Stimulated activated CD4-positive, alpha-beta T cell treated with anti-CD3 and anti-CD28 coated beads, Interleukin-12 subunit alpha, Interleukin-12 subunit beta, amount 100 ng/mL, for 48 hours (primary cell): Measurements from ENCODE around the gene CCSER1.
"Not testable (repeated sequence)": the region's sequence is repeated elsewhere in the genome, so short reads cannot be mapped to it uniquely, and the experiment has no call there.

ENCODE experiments used
- DNase-seq, 3 donors: peaks; one replicate each; pipeline ENCODE4 v3.0.0-alpha.2; 2020; ENCODE audit warnings: low read depth in 2 of 3, low spot score in 1 of 3

CCSER1 gene

DNA sequence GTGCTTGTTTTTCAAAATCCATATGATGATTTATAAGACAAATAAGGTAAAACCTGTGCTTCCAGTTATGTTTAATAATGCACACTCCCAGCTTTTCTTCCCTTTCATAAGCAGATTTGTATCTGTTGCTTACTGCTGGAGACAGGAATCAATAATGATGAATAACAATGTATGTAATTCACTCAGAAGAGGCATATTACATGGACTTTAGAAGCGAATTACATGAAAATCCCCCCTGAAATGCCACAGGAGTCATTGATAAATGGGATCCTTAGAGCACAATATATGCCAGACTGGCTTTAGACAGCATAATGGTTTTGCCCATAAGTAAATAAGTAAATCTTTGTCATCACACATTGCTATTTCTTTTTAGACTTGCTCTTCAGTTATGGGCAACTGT lies 892.3 kb downstream of the CCSER1 start:
- no peak for DNase-seq

DNA sequence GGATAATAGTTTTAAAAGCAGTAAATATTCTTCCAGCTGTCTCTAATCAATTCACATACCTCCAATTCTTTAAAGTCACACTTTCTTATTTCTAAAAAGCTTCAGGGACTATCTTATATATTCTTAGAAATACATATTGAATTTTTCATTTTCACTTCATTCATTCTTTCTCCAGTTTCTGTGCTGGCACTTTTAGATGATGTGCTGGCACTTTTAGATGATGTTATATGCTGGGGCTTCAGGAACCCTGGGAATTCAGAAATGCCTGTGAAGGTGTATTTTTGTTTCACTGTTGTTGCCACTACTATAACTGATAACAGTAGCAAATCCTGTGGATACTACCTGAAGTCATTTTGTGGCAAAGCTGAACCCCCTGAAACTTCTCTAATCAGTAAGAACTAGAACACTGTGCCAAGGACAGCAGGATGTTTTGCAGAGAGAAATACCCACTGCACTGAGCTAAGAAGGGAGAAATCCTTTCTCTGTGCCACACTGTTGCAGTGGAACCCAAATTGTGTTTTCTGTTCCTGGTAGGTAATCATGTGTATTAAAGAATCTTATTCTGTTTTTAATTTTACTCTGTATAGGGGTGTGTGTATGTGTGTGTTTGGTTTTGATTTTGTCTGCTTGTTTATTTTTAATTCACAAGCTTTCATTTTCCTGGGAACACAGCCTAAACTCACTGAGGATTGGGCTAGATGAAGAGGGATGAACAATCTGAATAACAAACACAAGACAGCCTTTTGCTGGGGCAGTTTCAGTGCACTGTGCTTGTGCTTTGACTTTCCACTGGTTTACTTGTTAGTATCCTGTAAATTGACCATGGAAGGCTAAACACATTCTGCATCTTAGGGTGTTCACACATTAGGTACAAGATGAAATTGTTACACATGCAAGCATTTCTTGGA lies 898.3 kb downstream of the CCSER1 start:
- no peak for DNase-seq

DNA sequence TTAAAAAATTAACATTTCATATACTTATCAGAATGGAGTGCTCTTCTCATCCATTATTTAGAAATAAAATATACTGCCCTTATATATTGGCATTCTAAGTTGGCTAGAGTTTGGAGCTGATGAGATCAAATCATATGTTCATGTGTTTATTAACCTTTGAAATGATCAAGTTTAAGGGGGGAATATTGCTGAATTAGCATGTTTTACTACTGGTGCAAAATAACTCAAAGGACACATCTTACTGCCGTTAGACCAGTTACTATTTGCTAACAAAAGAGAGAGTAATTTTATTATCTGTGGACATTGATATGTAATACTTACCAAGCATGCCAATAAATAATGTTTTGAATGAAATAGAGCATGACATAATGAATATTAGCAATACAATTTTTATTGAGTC lies 901.0 kb downstream of the CCSER1 start:
- no peak for DNase-seq

DNA sequence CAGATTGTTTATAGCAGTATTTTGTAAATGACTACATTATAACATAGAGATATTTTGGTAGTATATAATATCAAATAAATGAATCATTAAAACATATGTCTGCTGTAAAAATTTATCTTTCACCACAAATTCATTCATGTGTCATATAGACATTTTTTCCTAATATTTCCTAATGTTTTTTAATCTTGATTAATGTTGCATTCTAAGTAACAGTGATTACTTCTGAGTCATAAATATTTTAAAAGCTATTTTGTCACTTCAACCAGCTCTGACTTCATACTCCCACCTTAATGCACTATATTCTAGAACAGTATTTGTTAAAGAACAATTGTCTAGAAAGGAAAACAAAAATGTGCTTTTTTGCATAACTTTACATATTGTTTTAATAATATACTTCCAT lies 904.6 kb downstream of the CCSER1 start:
- no peak for DNase-seq

DNA sequence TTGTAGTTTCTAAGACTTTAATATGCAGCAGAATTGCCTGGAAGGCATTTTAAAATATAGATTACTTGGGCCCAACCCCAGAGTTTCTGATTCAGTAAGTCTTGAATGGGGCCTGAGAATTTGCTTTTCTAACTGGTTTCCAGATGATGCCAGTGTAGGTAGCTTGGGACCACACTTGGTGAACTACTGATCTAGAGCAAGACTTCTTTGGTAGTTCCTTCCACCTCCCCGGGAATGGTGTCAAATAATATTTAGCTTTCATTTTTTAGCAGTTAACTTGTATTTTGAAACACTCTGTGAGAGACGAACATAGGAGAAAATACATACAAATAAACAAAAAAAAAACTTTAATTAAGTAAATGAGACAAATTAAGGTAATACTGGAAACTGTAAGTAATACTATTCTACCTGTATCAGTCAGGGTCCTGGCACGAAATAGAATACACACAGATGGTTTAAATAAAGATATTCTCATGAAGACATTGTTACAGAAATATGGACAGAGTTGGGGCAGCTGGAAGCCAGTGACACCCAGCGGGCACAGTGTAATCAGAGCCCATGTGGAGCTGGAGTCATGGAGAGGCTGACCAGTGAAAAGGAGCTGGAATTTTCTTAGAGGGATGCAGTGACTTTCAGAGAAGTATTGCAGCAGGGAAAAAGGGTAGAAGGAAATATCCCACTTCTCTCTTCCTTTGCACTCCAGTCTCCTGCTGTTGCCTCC lies 905.7 kb downstream of the CCSER1 start:
- DNase-seq, result no peak

DNA sequence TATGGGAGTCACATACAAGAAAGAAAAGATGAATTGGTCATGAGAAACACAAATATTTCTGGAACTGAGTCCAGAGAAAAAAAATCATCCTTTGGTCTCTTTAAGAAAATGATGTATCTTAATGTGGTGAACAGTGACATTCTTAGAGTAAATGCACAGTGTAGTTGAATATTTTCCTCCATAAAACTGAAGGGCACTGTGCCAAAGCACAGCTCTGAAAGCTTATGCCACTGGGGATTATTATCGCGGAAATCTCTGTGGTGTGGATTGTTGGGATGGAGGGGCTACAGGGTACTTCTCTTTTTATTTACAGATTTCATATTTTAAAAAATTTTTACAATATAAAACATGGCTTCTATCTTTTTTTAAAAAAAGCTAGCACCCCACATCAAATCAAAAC lies 908.1 kb downstream of the CCSER1 start:
- DNase-seq, result no peak

DNA sequence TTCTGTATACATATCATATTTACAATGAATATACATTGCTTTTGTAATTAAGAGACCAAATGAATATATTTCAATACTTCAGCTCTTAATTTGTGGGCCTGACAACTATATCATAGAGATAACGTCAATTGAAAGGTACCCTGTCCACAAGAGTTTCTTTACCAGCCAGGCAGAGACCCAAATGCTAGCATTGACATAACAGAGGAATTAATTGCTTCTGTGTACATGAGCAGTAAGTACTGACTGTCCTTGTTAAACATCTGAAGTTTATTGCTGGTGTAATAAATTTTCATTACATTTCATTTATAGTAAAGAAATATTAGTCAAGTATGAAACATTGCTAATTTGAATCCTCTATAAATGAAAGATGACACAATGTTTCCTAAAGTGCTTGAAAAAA lies 910.8 kb downstream of the CCSER1 start:
- DNase-seq, result no peak

DNA sequence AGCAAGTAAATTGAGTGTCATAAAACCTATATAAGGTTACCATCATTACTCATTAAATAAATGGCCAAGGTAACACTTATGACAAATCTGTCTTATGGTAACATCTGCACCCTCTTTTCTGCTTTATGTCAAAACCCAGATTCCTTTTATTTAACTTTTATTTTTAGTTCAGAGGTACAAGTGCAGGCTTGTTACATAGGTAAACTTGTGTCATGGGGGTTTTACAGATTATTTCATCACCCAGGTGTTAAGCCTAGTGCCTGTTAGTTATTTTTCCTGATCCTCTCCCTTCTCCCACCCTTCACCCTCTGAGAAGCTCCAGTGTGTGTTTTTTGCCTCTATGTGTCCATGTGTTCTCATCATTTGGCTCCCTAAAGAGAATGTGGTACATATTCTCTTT lies 930.7 kb downstream of the CCSER1 start:
- no peak for DNase-seq

DNA sequence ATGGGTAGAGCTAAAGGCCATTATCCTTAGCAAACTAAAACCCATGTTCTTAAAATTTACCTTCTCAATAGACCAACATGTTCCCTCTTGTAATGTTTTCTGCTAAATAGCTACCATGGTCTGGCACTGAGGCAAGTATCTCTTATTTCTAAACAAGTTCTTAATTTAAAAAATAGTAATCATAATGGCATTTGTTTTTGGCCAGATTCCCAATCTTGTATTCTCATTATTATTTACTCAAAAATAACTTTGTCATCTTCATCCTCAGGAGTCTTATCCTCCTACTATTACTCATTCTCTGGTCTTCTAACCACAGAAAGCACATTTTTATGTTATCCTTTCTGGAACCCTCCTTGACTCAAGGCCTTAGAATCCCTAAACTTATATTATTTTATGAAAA lies 931.2 kb downstream of the CCSER1 start:
- no peak for DNase-seq

DNA sequence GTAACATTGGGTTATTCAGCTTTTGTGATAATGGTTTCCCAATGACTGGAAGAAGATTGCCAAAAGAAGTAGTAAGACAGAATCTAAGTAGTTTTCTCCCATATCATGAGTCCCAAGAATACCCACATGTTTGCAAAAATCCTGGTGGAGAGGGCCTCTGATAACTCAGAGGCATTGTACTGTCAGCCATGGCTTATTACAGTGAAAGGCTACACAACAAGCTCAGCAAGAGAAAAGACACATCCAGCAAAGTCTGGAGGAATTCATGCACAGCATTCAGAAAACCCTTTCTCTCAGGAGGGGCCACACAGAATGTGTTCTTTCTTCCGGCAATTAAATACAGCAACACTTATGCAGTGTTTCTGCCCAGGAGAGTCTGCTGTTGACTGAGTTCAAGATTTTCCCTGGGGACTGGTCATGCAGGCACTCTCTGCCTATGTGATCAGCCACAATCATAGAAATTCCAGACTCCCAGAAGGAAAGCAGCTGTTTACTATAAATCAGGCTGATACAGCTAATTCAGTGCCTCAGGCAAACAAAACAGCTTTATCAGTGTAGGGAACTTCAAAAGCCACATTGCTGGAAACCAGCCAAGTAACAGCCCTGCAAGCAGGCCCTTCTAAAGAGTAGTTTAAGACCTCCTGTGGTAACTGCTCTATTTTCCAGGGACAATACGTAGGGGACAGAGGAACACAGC lies 937.1 kb downstream of the CCSER1 start:
- no peak for DNase-seq

DNA sequence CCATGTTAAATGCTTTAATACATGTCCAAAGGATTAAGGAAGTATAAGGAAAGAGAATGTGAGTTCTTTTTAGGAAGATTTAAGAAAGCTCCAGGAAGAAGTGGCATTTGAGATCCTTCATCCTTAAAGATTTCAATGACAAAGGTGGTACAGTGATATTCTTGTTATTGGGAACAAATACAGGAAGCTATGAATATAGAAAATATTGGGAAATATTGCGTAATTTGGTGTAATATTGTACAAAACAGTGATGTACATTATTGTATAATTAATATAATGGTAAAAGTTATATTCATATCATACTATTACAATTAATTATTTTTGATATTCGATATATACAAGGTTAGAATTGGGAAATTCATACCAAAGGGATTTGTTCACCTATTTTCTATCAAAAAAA lies 937.9 kb downstream of the CCSER1 start:
- DNase-seq, result no peak

DNA sequence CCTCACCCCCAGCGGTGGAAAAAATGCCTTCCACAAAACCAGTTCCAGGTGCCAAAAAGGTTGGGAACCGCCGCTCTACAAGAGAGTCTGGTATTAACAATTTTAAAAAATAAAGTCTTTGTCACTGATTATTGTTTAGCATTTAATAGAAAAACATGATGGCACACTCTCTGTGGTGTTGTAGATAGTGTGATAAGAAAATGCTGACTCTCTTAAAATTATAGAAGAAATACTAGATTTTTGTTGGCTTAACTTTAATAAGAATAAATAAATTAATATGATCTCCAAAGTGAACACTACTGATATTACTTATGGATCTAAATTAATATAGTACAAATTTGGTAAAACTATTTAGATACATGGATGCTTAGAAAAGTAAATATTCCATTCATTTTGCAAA lies 943.5 kb downstream of the CCSER1 start:
- no peak for DNase-seq

DNA sequence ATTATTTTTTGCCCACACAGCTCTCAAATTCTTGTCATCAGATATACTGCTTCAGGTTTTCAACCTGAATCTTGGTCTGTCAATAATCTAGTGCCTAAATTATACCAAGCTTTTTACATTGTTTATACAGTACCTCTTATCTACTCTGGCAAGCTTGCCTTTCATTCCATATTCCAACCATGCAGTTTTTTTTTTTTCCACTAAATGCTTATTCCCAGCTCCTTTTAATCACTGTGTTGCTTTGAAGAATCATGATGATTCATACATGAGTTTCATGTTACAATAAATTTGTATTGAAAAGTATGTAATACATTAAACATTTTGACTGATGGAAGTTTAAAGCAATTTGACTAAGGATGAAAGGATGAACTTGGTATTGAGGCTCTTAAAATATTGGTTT lies 949.0 kb downstream of the CCSER1 start:
- DNase-seq, result no peak

DNA sequence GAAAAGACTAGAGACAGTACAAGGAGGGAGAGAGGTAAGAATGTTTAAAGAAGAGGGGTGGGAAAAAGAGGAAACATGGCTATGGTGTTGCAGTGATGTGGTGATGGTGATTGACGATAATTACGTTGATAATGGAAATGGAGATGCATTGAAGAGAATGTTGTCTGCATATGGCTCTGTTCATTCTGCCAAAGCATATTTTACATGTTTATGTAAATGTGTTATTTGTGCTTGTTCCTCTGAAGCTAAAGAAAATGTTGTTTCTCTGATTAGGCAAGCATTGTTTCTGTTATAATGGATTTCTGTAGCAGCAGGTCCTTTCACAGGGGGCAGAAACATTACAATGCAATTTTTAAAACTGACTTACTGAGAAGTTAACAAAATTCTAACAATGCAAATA lies 958.8 kb downstream of the CCSER1 start:
- DNase-seq, result no peak

DNA sequence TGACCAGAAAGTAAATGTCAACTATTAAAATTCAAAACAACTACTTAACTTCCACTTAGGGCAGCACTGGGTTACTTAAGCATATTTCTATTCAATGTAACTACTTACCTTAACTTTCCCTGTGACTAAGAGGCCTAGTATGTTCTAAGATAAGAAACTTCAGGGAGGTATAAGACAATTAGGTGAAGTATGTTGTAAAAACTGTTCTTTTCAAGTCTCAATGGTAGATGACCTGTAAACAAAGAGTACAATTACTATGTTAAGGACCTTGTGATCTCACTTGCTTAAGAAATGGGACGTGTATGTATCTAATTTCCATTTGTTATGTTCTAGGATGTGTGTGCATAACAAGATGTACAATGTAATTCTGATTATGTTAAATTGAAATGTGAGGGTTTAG lies 960.5 kb downstream of the CCSER1 start:
- no peak for DNase-seq

DNA sequence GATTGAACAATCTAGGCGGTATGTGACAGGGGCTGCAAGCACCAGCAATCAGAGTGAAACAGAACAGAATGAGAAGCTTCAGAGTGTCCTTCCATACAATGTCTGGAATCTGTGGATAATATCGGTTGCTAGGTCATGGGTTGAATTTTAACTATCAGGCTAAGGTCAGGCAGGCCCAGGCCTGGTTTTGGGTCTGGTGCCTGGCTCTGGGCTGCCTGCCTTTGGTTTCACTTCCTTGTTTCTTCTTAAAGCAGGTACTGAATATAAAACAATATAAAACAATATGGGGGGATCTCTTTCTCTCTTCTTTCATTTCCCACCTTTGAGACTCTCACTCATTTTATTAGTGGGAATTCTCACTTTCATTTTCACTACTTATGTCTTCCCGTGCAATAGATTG lies 962.0 kb downstream of the CCSER1 start:
- no peak for DNase-seq

DNA sequence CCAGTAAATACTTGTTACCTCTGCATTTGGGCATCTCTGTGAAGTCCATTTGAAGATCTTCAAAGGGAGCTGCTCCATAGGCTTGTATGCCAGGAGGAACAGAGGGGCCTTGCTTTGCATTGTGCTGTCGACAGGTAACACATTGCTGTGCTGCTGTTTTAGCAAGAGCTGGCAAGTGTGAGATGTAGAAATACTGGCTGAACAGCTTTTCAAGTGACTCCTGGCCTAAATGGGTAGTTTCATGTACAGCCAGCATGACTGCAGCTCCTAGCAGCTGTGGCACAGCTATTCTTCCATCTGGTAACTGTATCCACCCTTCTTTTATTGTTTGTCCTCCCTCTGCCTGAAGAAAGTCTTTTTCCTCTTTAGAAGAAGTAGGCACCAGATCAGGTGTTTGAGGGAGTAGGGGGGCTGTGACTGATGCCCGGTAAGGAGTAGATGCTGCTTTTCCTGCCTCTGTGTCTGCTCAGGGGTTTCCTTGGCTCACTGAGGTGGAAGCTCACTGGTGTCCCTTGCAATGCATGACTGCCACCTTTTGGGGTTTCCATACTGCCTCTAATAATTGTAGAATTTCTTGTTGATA lies 965.3 kb downstream of the CCSER1 start:
- DNase-seq, result no peak

DNA sequence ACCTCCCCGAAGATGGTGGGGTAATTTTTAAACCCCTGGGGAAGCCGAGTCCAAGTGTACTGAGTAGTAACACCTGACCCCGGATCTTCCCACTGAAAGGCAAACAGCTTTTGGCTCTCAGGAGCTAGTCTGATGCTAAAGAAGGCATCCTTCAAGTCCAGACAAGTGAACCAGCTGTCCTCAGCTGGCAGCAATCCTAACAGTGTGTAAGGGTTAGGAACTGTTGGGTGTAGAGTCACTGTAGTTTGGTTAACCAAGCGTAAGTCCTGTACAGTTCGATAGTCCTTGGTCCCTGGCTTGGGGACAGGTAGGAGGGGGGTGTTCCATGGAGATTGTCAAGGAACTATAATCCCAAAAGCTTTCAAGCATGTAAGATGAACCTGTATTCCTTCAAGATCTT lies 967.0 kb downstream of the CCSER1 start:
- DNase-seq, result not testable (repeated sequence)

DNA sequence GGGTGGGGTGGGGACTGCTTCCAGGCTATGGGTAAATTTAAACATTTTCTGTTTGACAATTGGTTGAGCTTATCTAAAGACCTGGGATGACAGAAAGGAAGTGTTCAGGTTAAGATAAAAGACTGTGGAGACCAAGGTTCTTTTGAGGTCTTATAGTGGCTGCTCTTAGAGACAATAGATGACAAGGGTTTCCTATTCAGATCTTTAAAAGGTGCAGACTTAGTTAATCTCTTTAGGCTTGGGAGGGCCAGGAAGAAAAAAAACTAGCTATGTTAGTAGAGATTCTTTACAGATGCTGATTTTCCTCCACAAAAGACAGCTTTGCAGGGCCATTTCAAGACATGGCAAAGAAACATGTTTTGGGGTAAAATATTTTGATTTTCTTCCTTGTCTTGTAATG lies 972.5 kb downstream of the CCSER1 start:
- DNase-seq, result no peak

DNA sequence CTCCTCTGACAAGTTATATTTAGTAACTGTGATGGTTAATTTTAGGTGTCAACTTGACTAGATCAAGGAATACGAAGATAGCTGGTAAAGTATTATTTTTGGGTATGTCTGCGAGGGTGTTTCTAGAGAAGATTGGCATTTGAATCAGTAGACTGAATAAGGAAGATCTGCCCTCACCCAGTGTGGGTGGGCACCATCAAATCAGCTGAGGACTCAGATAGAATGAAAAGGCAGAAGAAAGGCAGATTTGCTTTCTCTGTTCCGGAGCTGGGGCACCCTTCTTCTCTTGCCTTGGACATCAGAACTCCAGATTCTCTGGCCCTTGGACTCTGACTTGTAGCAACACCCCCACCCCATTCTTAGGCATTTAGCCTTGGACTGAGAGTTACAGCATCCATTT lies 981.6 kb downstream of the CCSER1 start:
- DNase-seq, result no peak

DNA sequence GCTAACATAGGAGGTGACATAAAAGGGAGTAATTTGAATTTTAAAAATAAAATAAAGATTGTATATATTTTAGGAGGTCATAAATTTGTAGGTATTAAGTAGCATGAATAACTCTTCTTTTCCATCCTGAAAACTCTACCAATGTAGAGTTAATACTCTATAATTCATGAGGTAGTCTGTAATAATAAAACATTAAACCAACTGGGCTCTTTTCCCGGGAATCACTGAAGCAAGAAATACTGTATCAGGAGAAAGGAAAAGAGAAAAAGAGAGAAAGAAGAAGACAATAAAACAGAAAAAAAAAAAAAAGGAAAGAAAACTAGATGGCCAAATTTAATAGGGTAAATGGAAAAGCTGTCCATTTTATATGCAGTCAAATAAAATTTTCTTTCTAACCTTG lies 984.4 kb downstream of the CCSER1 start:
- no peak for DNase-seq
